B cell (primary cell): ENCODE measurements around the gene CNIH4. TPM values are rescaled to one million over a fixed set of nuclear protein-coding genes. Genes with fewer than 3 reads are reported as not detected.

Experiments
- ATAC-seq: fragments of 200-7000 bp; cut with Tn5 transposase; one replicate; pipeline ENCODE4 v1.10.0; 2021; ENCODE audit warnings: low read depth, mild to moderate bottlenecking, moderate number of reproducible peaks, moderate library complexity
- CTCF ChIA-PET: fragments of 350-600 bp; sonication (Branson Sonifier 250); formaldehyde crosslinking; loops from one replicate; lab custom pipeline; 2021; ENCODE audit warnings: antibody characterized with exemption, inconsistent platforms; lab: Charles Lee
- POLR2A ChIA-PET: fragments of 350-600 bp; sonication (Branson Sonifier 250); formaldehyde crosslinking; loops from one replicate; lab custom pipeline; 2021; ENCODE audit warnings: antibody characterized with exemption; lab: Charles Lee
- DNase-seq: peaks from one replicate; pipeline ENCODE4 v3.0.0; 2013
- H2AFZ ChIP-seq: 2 replicates; pipeline ENCODE4 v1.6.1; 2012; ENCODE audit warnings: mild to moderate bottlenecking, low read depth, low read length; ENCODE audit not compliant: insufficient read depth, poor library complexity, severe bottlenecking
- H3K27ac ChIP-seq, 2 donors: 1 replicate in 1 of 2; 2 replicates in 1 of 2; pipeline ENCODE4 v1.5.1; 2012 to 2013; ENCODE audit warnings: low read length in 2 of 2, mild to moderate bottlenecking in 2 of 2, moderate library complexity in 1 of 2
- H3K27me3 ChIP-seq, 4 experiments: fragments of 200-600 bp in 1 of 4; sonication (generic) in 1 of 4; replicated peaks in 1 of 4; 1 replicate in 2 of 4; 2 replicates in 2 of 4; pipeline versions ENCODE4 v1.6.1 to v1.7.0; 2013 to 2016; ENCODE audit warnings: low read length in 3 of 4, mild to moderate bottlenecking in 2 of 4, mixed read lengths in 1 of 4, moderate library complexity in 1 of 4; ENCODE audit not compliant: insufficient read depth in 4 of 4, control insufficient read depth in 3 of 4; ENCODE audit errors: control extremely low read depth in 1 of 4
- H3K36me3 ChIP-seq, 2 experiments: replicated peaks in 1 of 2; 1 replicate in 1 of 2; 2 replicates in 1 of 2; pipeline versions ENCODE4 v1.6.1 to v1.7.1; 2013; ENCODE audit warnings: low read length in 1 of 2; ENCODE audit not compliant: insufficient read depth in 2 of 2, control insufficient read depth in 1 of 2; ENCODE audit errors: control extremely low read depth in 1 of 2, extremely low read depth in 1 of 2
- H3K4me1 ChIP-seq, 2 donors: fragments of 200-600 bp in 1 of 2; sonication (generic) in 1 of 2; 1 replicate in 1 of 2; 2 replicates in 1 of 2; pipeline versions ENCODE4 v1.5.1 to v1.6.1; 2013 to 2017; ENCODE audit warnings: low read length in 2 of 2; ENCODE audit not compliant: control insufficient read depth in 2 of 2, insufficient read depth in 2 of 2
- H3K4me2 ChIP-seq: replicated peaks from 2 replicates; pipeline ENCODE3; 2012; ENCODE audit warnings: mild to moderate bottlenecking, low read depth, low read length; ENCODE audit not compliant: poor library complexity, severe bottlenecking
- H3K4me3 ChIP-seq, 5 experiments: fragments of 200-600 bp in 1 of 5; sonication (generic) in 1 of 5; 1 replicate in 3 of 5; 2 replicates in 2 of 5; pipeline versions ENCODE4 v1.5.1 to v1.7.0; 2011 to 2016; ENCODE audit warnings: low read length in 4 of 5, mild to moderate bottlenecking in 4 of 5, low read depth in 2 of 5, control low read depth in 1 of 5, moderate library complexity in 1 of 5; ENCODE audit not compliant: insufficient read depth in 1 of 5; ENCODE audit errors: control extremely low read depth in 1 of 5, extremely low read depth in 1 of 5
- H3K79me2 ChIP-seq: fragments of 200-600 bp; sonication (generic); one replicate; pipeline ENCODE4 v1.6.0; 2016; ENCODE audit warnings: low read length; ENCODE audit not compliant: control insufficient read depth, insufficient read depth
- H3K9ac ChIP-seq: fragments of 200-600 bp; sonication (generic); 2 replicates; pipeline ENCODE4 v1.6.1; 2017; ENCODE audit warnings: mild to moderate bottlenecking, low read length, moderate library complexity
- H3K9me3 ChIP-seq, 3 donors: one replicate each; pipeline versions ENCODE4 v1.6.1 to v1.7.1; 2013; ENCODE audit warnings: low read length in 2 of 3; ENCODE audit not compliant: control insufficient read depth in 2 of 3, insufficient read depth in 1 of 3; ENCODE audit errors: control extremely low read depth in 1 of 3
- H4K20me1 ChIP-seq: 2 replicates; pipeline ENCODE4 v1.6.0; 2012; ENCODE audit warnings: mild to moderate bottlenecking, low read length; ENCODE audit not compliant: insufficient read depth, control insufficient read depth, poor library complexity, severe bottlenecking
- H3K27ac Mint-ChIP-seq: one replicate; pipeline ENCODE4 v1.8.0; 2021; ENCODE audit warnings: mixed read lengths
- H3K27me3 Mint-ChIP-seq: one replicate; pipeline ENCODE4 v1.8.0; 2021; ENCODE audit warnings: mixed read lengths
- H3K4me1 Mint-ChIP-seq: one replicate; pipeline ENCODE4 v1.8.0; 2021; ENCODE audit warnings: mixed read lengths
- H3K4me3 Mint-ChIP-seq: one replicate; pipeline ENCODE4 v1.8.0; 2021; ENCODE audit warnings: mixed read lengths
- H3K9me3 Mint-ChIP-seq: one replicate; pipeline ENCODE4 v1.8.0; 2022; ENCODE audit warnings: mixed read lengths; ENCODE audit not compliant: insufficient read depth
- CTCF ChIP-seq: fragments of 200-600 bp; IDR thresholded peaks from one replicate; pipeline ENCODE4 v1.8.0; 2022; ENCODE audit warnings: antibody characterized with exemption, mild to moderate bottlenecking
- EZH2 ChIP-seq: IDR thresholded peaks from 2 replicates; pipeline ENCODE4 v1.6.1; 2012; ENCODE audit warnings: borderline replicate concordance, low read depth, mild to moderate bottlenecking, moderate library complexity, low read length; ENCODE audit not compliant: insufficient read depth, poor library complexity, severe bottlenecking
- WGBS: methylation state at CpG from one replicate; pipeline ENCODE4 v1.1.5; 2013; ENCODE audit warnings: missing lambda C conversion rate; ENCODE audit not compliant: insufficient coverage; 5-methylcytosine and 5-hydroxymethylcytosine counted together
- intact Hi-C: fragments of 100-400 bp; cut with micrococcal nuclease; formaldehyde crosslinking; loops from one replicate; pipeline ENCODE4 v1.10.0; 2022
- polyA minus RNA-seq: library from RNA; depleted of rRNA, polyadenylated mRNA; stranded (reverse); fragments of >200 nt; gene quantifications from 2 replicates; pipeline ENCODE4 v1.2.3, GENCODE V29; 2012
- polyA plus RNA-seq: library from polyadenylated mRNA; depleted of rRNA; stranded (reverse); fragments of >200 nt; gene quantifications from 2 replicates; pipeline ENCODE4 v1.2.3, GENCODE V29; 2012
- total RNA-seq, 2 donors: library from RNA; stranded (reverse); fragments of 120-200 nt in 1 of 2; gene quantifications; 1 replicate in 1 of 2; 2 replicates in 1 of 2; pipeline versions ENCODE4 v1.2.3 to v1.2.4, GENCODE V29; 2013 to 2022

CNIH4 gene
- total RNA-seq (27.2 and 31.5 TPM in 2 replicates), polyA plus RNA-seq (10.5 and 13.3 TPM in 2 replicates), polyA minus RNA-seq (9.3 and 16.5 TPM in 2 replicates)
- total RNA-seq (2013): 20.1 TPM

DNA sequence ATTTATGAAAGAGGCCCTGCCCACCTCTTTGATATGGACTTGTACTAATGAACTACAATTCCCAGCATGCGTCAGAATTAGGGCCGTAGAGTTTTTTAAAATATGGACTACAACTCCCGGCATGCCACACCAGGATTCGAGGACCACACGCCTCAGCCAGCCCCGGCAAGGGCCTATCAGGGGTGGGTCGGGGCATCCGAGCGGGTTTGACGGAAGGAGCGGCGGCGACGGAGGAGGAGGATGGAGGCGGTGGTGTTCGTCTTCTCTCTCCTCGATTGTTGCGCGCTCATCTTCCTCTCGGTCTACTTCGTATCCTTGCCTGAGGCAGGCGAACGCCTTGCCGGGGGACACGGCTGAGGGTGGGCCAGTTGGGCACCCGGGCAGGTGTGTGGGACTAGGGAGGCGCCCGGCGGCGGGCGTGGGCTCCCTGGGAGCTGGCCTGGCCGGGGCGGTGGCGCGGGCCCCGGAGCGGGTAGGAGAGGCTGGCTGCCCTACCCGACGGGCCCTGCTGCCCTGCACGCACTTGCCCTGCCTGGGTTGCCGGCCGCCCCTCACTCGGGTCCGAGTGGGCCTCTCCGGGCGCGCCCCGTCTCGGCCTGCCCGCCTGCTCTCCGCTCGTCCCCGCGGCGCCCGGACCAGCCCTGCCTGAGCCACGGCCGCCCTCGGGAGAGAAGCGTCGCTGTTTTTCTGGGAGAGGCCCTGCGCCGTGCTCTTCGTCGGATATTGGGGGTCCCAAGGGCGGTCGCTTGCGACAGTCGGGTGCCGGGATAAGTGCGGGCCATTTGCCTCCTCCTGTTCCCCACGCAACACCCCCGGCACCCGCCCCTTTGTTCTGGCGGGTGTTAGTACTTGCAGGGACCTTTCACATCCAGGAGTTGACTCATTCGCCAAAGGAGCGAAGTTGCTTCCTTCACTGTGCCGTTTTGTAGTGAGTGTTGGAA, at the start of gene CNIH4:
CNIH4 (plus strand) TSS at position 195 of the 941 bp plus-strand sequence; CDS start at position 241, 46 bp downstream.
- H3K4me2 ChIP-seq: peak within 1 kb of the TSS; percentile 79
- TF ChIP-seq EZH2 (no peak), CTCF (no peak)
- DNase-seq: peak; percentile 94

More for the DNA sequence above, at the start of gene CNIH4:
- ChIA-PET CTCF (interaction anchor here (1.0 to 1.2 kb wide), 2 partner anchors 10 to 27 kb away, joined by 3 to 4 read pairs; partner anchors contain the start of gene NVL), POLR2A (interaction anchor here (0.5 kb wide), 1 partner anchor 211 kb away, joined by 5 read pairs; no protein-coding TSS in a partner anchor)
- H3K27ac ChIP-seq: peak within 1 kb of the TSS; percentile 34 to 61
- H3K79me2 ChIP-seq: peaks cover 46% of the 10 kb centered on the region
- H3K4me1 ChIP-seq: peaks cover 9 to 14% of the 10 kb centered on the region in 2 donors
- no peaks in the 10 kb centered on the region for H3K36me3 ChIP-seq
- Mint-ChIP-seq H3K4me1 (peaks cover 22% of the 10 kb centered on the region), H3K27ac (peak within 1 kb of the TSS; percentile 92), H3K27me3 (no peaks in the 10 kb centered on the region), H3K4me3 (peak within 1 kb of the TSS; percentile 86), H3K9me3 (no peaks in the 10 kb centered on the region)
- no peaks in the 10 kb centered on the region for H3K27me3 ChIP-seq
- intact Hi-C loops: loop anchor here (1.0 to 2.0 kb wide), 7 partner anchors 27 to 1644 kb away; partner anchors contain the start of genes AIDA, BROX, DEGS1 and FBXO28
- peak within 1 kb of the TSS; percentile 69 to 88 (median 82) for H3K4me3 ChIP-seq
- H4K20me1 ChIP-seq: peaks cover 22% of the 10 kb centered on the region
- H3K9me3 ChIP-seq: no peaks in the 10 kb centered on the region
- H3K9ac ChIP-seq: peak within 1 kb of the TSS; percentile 81
- ATAC-seq: peak; percentile 98
- under 1% methylated on average over 75 of the region's 78 CpGs for WGBS
- peak within 1 kb of the TSS; percentile 90 for H2AFZ ChIP-seq
